GM21367 (cell line): ENCODE results near the gene OSTF1.

ENCODE experiments used
- ATAC-seq: cut with Tn5 transposase; IDR thresholded peaks from one replicate; pipeline ENCODE4 v1.9.1; 2021; ENCODE audit not compliant: unreplicated experiment

OSTF1 gene

GRCh38 chr9:75084081-75084672 is 4.1 kb upstream of the OSTF1 start:
- no peak for ATAC-seq

GRCh38 chr9:75085640-75086039 is 2.7 kb upstream of the OSTF1 start:
- no peak for ATAC-seq

GRCh38 chr9:75086541-75087288 is 1.6 kb upstream of the OSTF1 start:
- ATAC-seq = no peak

GRCh38 chr9:75087289-75087823 is 958 bp upstream of the OSTF1 start:
- ATAC-seq = peak; percentile 29

- ATAC-seq = peak; percentile 36
Measured at GRCh38 chr9:75088646-75089372, 495 bp downstream of the OSTF1 start.

- no peak for ATAC-seq
Measured at GRCh38 chr9:75089373-75089766, 1.1 kb downstream of the OSTF1 start.

GRCh38 chr9:75090579-75090978 is 2.3 kb downstream of the OSTF1 start:
- no peak for ATAC-seq

- no peak for ATAC-seq
Measured at GRCh38 chr9:75092766-75093165, 4.5 kb downstream of the OSTF1 start.

- ATAC-seq = no peak
Measured at GRCh38 chr9:75096796-75097195, 8.5 kb downstream of the OSTF1 start.

- ATAC-seq = no peak
Measured at GRCh38 chr9:75101004-75101588, 12.8 kb downstream of the OSTF1 start.

- ATAC-seq = no peak
Measured at GRCh38 chr9:75102177-75102790, 14.0 kb downstream of the OSTF1 start.

GRCh38 chr9:75104607-75105006 is 16.3 kb downstream of the OSTF1 start:
- ATAC-seq = no peak

- ATAC-seq = no peak
Measured at GRCh38 chr9:75105019-75105540, 16.8 kb downstream of the OSTF1 start.

GRCh38 chr9:75105841-75106240 is 17.5 kb downstream of the OSTF1 start:
- ATAC-seq = no peak

- no peak for ATAC-seq
Measured at GRCh38 chr9:75106857-75107256, 18.5 kb downstream of the OSTF1 start.

GRCh38 chr9:75108571-75108970 is 20.3 kb downstream of the OSTF1 start:
- ATAC-seq = no peak

- no peak for ATAC-seq
Measured at GRCh38 chr9:75109210-75109839, 21.0 kb downstream of the OSTF1 start.

- ATAC-seq = no peak
Measured at GRCh38 chr9:75111019-75111622, 22.8 kb downstream of the OSTF1 start.

GRCh38 chr9:75112789-75113188 is 24.5 kb downstream of the OSTF1 start:
- no peak for ATAC-seq

- no peak for ATAC-seq
Measured at GRCh38 chr9:75116306-75116705, 28.0 kb downstream of the OSTF1 start.
